Fibroblast of lung (primary cell): ENCODE measurements around the gene IGF1R. TPM values are rescaled to one million over a fixed set of nuclear protein-coding genes. Genes with fewer than 3 reads are reported as not detected.
A peak's percentile ranks its signal among the peaks of the same experiment; 100 is the strongest.
"Not testable (repeated sequence)": the region's sequence is repeated elsewhere in the genome, so short reads cannot be mapped to it uniquely, and the experiment has no call there.

Source experiments
- DNase-seq, 2 donors: peaks; one replicate each; pipeline versions ENCODE4 v3.0.0 to v3.0.0-alpha.2; 2010; ENCODE audit warnings: low read depth in 2 of 2
- H2AFZ ChIP-seq: 2 replicates; pipeline ENCODE4 v1.5.1; 2012; ENCODE audit warnings: low read length, control low read depth, inconsistent platforms
- H3K27ac ChIP-seq: 2 replicates; pipeline ENCODE4 v1.5.1; 2011; ENCODE audit warnings: low read length, control low read depth; ENCODE audit not compliant: insufficient read depth
- H3K27me3 ChIP-seq: 2 replicates; pipeline ENCODE4 v1.5.1; 2011; ENCODE audit warnings: mild to moderate bottlenecking, low read length; ENCODE audit not compliant: control insufficient read depth, insufficient read depth
- H3K36me3 ChIP-seq: 2 replicates; pipeline ENCODE4 v1.5.1; 2011; ENCODE audit warnings: low read length; ENCODE audit not compliant: control insufficient read depth, insufficient read depth
- H3K4me1 ChIP-seq: 2 replicates; pipeline ENCODE4 v1.5.1; 2011; ENCODE audit warnings: low read length; ENCODE audit not compliant: control insufficient read depth, insufficient read depth; ENCODE audit errors: extremely low read depth
- H3K4me2 ChIP-seq: 2 replicates; pipeline ENCODE4 v1.5.1; 2011; ENCODE audit warnings: low read length, control low read depth; ENCODE audit not compliant: insufficient read depth; ENCODE audit errors: extremely low read depth
- H3K4me3 ChIP-seq, 4 experiments: fragments of 200-600 bp in 1 of 4; sonication (generic) in 1 of 4; replicated peaks in 1 of 4; 2 replicates each; pipeline ENCODE4 v1.5.1; 2011 to 2016; ENCODE audit warnings: low read length in 4 of 4, low read depth in 3 of 4, mild to moderate bottlenecking in 3 of 4, control low read depth in 2 of 4, inconsistent platforms in 1 of 4, mixed read lengths in 1 of 4; ENCODE audit not compliant: insufficient read depth in 1 of 4; ENCODE audit errors: control extremely low read depth in 1 of 4
- H3K79me2 ChIP-seq: 2 replicates; pipeline ENCODE4 v1.5.1; 2012; ENCODE audit warnings: mild to moderate bottlenecking, low read length, inconsistent platforms; ENCODE audit not compliant: control insufficient read depth, insufficient read depth
- H3K9ac ChIP-seq: 2 replicates; pipeline ENCODE4 v1.5.1; 2011; ENCODE audit warnings: mild to moderate bottlenecking, low read length, control low read depth; ENCODE audit not compliant: insufficient read depth
- H3K9me3 ChIP-seq: 2 replicates; pipeline ENCODE4 v1.5.1; 2012; ENCODE audit warnings: low read depth, low read length; ENCODE audit not compliant: control insufficient read depth, insufficient read depth
- H4K20me1 ChIP-seq: 2 replicates; pipeline ENCODE4 v1.5.1; 2011; ENCODE audit warnings: low read length; ENCODE audit not compliant: control insufficient read depth, insufficient read depth; ENCODE audit errors: extremely low read depth
- CTCF ChIP-seq, 2 donors: IDR thresholded peaks in 1 of 2; conservative IDR thresholded peaks in 1 of 2; 1 replicate in 1 of 2; 2 replicates in 1 of 2; pipeline ENCODE4 v1.5.1; 2011 to 2012; ENCODE audit warnings: low read length in 2 of 2, control low read depth in 1 of 2, inconsistent platforms in 1 of 2, low read depth in 1 of 2, mild to moderate bottlenecking in 1 of 2
- EZH2 ChIP-seq: IDR thresholded peaks from 2 replicates; pipeline ENCODE4 v1.5.1; 2012; ENCODE audit warnings: low read length, control low read depth, mild to moderate bottlenecking; ENCODE audit errors: missing control alignments
- polyA plus RNA-seq, 2 donors: library from polyadenylated mRNA; depleted of rRNA in 1 of 2; stranded (reverse) in 1 of 2; unstranded in 1 of 2; fragments of >200 nt; gene quantifications; 2 replicates each; pipeline ENCODE4 v1.2.1, GENCODE V29; 2011 to 2012; ENCODE audit warnings: missing spikeins in 1 of 2
- total RNA-seq: library from RNA; depleted of rRNA; stranded (reverse); fragments of >200 nt; gene quantifications from 2 replicates; pipeline ENCODE4 v1.2.1, GENCODE V29; 2014

Gene IGF1R
- total and polyA plus RNA-seq, 2 donors (not counting 1 experiment from before 2014, with no cell fraction given) = 14.6 to 28.6 TPM

- Histone ChIP-seq H3K4me2 (no peak overlapping the region), H3K4me1 (no peaks in the 10 kb centered on the region), H3K4me3 (no peak overlapping the region), H4K20me1 (no peaks in the 10 kb centered on the region), H3K27ac (no peak overlapping the region), H3K9ac (no peak overlapping the region), H3K79me2 (no peaks in the 10 kb centered on the region), H3K36me3 (peaks cover 15% of the 10 kb centered on the region), H3K9me3 (peaks cover 6% of the 10 kb centered on the region), H3K27me3 (no peaks in the 10 kb centered on the region), H2AFZ (no peak overlapping the region)
- no peak for DNase-seq
- no peak for TF ChIP-seq EZH2
- TF ChIP-seq CTCF (conservative IDR thresholded peaks at IDR 0.05 in 1 of 2, IDR thresholded peaks at IDR 0.05 in 1 of 2; ENCODE audit: low read depth in 1 of 2, low read length in 2 of 2) = no peak
Observed at GRCh38 chr15:98960555-98961050, 312.3 kb downstream of the IGF1R start.

DNA sequence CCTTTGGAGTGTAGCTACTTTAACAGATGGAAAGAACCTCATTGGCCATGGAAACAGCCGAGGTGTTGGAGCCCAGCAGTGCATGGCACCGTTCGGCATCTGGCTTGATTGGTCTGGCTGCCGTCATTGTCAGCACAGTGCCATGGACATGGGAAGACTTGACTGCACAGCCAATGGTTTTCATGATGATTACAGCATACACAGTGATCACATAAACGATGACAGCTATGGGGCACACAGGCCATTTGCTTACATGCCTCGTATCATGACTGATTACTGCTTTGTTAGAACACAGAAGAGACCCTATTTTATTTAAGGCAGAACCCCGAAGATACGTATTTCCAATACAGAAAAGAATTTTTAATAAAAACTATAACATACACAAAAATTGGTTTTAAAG is 315.1 kb downstream of the IGF1R start:
- Histone ChIP-seq H3K27me3 (no peaks in the 10 kb centered on the region), H3K36me3 (peaks cover 12% of the 10 kb centered on the region), H3K4me3 (no peak overlapping the region), H3K9me3 (peaks cover 6% of the 10 kb centered on the region), H3K4me2 (no peak overlapping the region), H2AFZ (no peak overlapping the region), H3K79me2 (no peaks in the 10 kb centered on the region), H3K9ac (no peak overlapping the region), H3K4me1 (no peaks in the 10 kb centered on the region), H4K20me1 (no peaks in the 10 kb centered on the region), H3K27ac (no peak overlapping the region)
- no peak for DNase-seq
- no peak for TF ChIP-seq EZH2
- no peak for TF ChIP-seq CTCF (conservative IDR thresholded peaks at IDR 0.05 in 1 of 2, IDR thresholded peaks at IDR 0.05 in 1 of 2; ENCODE audit: low read depth in 1 of 2, low read length in 2 of 2)

DNA sequence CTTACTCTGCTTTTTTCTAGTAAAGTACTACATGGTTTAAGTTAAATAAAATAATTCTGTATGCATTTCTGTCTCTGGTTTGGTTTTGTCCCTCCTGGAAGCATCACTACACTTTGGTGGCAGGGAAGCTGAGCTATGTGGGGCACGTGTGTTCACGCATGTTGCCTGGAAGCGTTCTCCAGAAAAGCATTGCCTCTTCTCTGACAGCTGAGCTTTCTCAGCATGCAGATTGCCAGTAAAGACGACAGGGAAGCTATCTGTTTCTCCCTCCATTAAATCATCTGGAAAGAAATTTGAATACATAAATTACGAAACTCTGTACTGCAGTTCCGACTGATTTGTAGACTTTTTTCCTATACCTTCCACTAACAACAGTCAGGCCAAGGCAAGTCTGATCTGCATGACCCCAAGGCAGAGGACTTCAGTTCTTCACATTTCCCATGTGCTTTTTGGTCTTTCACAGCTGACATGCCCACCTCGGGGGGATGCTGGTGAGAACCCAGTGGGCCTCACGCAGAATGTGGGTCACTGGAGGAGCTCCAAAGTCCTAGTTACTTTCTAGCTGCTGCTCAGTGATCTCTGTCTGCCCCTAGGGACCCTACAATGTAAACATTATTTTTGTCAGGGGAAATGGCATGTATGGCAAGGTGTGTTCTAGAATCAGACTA is 316.3 kb downstream of the IGF1R start:
- no peak overlapping the region for H3K4me2 ChIP-seq
- TF ChIP-seq CTCF (conservative IDR thresholded peaks at IDR 0.05 in 1 of 2, IDR thresholded peaks at IDR 0.05 in 1 of 2; ENCODE audit: low read depth in 1 of 2, low read length in 2 of 2) = no peak
- TF ChIP-seq EZH2 = no peak
- peaks cover 12% of the 10 kb centered on the region for H3K36me3 ChIP-seq
- H3K4me1 ChIP-seq = no peaks in the 10 kb centered on the region
- H2AFZ ChIP-seq = no peak overlapping the region
- peak in 1 of 2 donors; percentile 28 for DNase-seq
- H3K27ac ChIP-seq = no peak overlapping the region
- no peak overlapping the region for H3K4me3 ChIP-seq
- no peaks in the 10 kb centered on the region for H4K20me1 ChIP-seq
- no peaks in the 10 kb centered on the region for H3K27me3 ChIP-seq
- no peaks in the 10 kb centered on the region for H3K79me2 ChIP-seq
- peaks cover 6% of the 10 kb centered on the region for H3K9me3 ChIP-seq
- no peak overlapping the region for H3K9ac ChIP-seq

DNA sequence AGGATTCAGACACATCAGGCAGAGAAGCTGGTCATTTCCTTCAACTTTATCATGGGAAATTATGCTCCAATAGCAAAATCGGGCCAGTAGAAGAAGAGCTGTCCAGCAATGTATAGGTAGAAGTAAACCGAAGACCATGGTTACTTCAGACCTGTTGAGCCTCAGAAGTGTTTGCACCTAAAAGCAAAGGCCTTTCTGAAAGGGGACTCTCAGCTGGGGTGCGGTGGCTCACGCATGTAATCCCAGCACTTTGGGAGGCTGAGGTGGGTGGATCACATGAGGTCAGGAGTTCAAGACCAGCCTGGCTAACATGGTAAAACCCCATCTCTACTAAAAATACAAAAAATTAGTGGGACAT is 316.8 kb downstream of the IGF1R start:
- H3K27ac ChIP-seq, H2AFZ ChIP-seq, H3K9ac ChIP-seq, H3K27me3 ChIP-seq, DNase-seq, H3K4me1 ChIP-seq, H4K20me1 ChIP-seq, H3K9me3 ChIP-seq, H3K79me2 ChIP-seq, H3K4me3 ChIP-seq, H3K4me2 ChIP-seq: not testable (repeated sequence)
- peaks cover 12% of the 10 kb centered on the region for H3K36me3 ChIP-seq
